Measurements from ENCODE around the gene TBCE. TPM values are rescaled to one million over a fixed set of nuclear protein-coding genes. Genes with fewer than 3 reads are reported as not detected.

Gene TBCE
- total RNA-seq, 2 experiments from 2014 or later, result 22.3 to 25.0 TPM

GRCh38 chr1:235421751-235422150, 54.5 kb downstream of the TBCE start:
- ChIA-PET CTCF (interaction anchor here (0.5 to 1.2 kb wide), 2 partner anchors 27 to 380 kb away, joined by 4 read pairs; no protein-coding TSS in a partner anchor), POLR2A (no interaction called here)
- DNase-seq, result no peak
- Mint-ChIP-seq H3K9me3 (no peaks in the 10 kb centered on the region), H3K4me3 (no peak overlapping the region), H3K27me3 (no peaks in the 10 kb centered on the region), H3K36me3 (ENCODE audit: low read depth) (peaks cover 4% of the 10 kb centered on the region), H3K27ac (no peak overlapping the region), H3K4me1 (peaks cover 13% of the 10 kb centered on the region)

- ChIA-PET CTCF (interaction anchor here (1.4 to 1.9 kb wide), 2 partner anchors 8 to 170 kb away, joined by 4 to 8 read pairs; no protein-coding TSS in a partner anchor), POLR2A (interaction anchor here (1.3 kb wide), 1 partner anchor 262 kb away, joined by 5 read pairs; the partner anchor contains the start of gene RBM34)
- H3K9me3 Mint-ChIP-seq, result no peaks in the 10 kb centered on the region
- H3K27me3 Mint-ChIP-seq, result no peaks in the 10 kb centered on the region
- DNase-seq, result peak; percentile 17
- peaks cover 13% of the 10 kb centered on the region for H3K4me1 Mint-ChIP-seq
- H3K36me3 Mint-ChIP-seq (ENCODE audit: low read depth), result peaks cover 4% of the 10 kb centered on the region
- H3K27ac Mint-ChIP-seq, result no peak overlapping the region
- H3K4me3 Mint-ChIP-seq, result no peak overlapping the region
Measured at GRCh38 chr1:235423214-235423652, 56.0 kb downstream of the TBCE start.

- ChIA-PET CTCF (interaction anchor here (0.6 to 1.9 kb wide), 5 partner anchors 9 to 928 kb away, joined by 3 to 8 read pairs (median 3); no protein-coding TSS in a partner anchor), POLR2A (interaction anchor here (0.9 to 1.3 kb wide), 2 partner anchors 18 to 263 kb away, joined by 4 to 5 read pairs; partner anchors contain the start of gene RBM34)
- DNase-seq, result no peak
- no peaks in the 10 kb centered on the region for H3K27me3 Mint-ChIP-seq
- H3K9me3 Mint-ChIP-seq, result no peaks in the 10 kb centered on the region
- peaks cover 13% of the 10 kb centered on the region for H3K4me1 Mint-ChIP-seq
- peaks cover 4% of the 10 kb centered on the region for H3K36me3 Mint-ChIP-seq (ENCODE audit: low read depth)
- H3K4me3 Mint-ChIP-seq, result no peak overlapping the region
- H3K27ac Mint-ChIP-seq, result no peak overlapping the region
Measured at GRCh38 chr1:235424092-235424491, 56.9 kb downstream of the TBCE start.

- no peaks in the 10 kb centered on the region for H3K27me3 Mint-ChIP-seq
- H3K4me3 Mint-ChIP-seq, result no peak overlapping the region
- DNase-seq, result no peak
- H3K27ac Mint-ChIP-seq, result no peak overlapping the region
- peaks cover 4% of the 10 kb centered on the region for H3K36me3 Mint-ChIP-seq (ENCODE audit: low read depth)
- ChIA-PET CTCF (interaction anchor here (0.6 to 1.9 kb wide), 3 partner anchors 10 to 74 kb away, joined by 3 to 8 read pairs (median 5); no protein-coding TSS in a partner anchor), POLR2A (interaction anchor here (1.0 kb wide), 1 partner anchor 8 kb away, joined by 3 read pairs; no protein-coding TSS in a partner anchor)
- peaks cover 13% of the 10 kb centered on the region for H3K4me1 Mint-ChIP-seq
- no peaks in the 10 kb centered on the region for H3K9me3 Mint-ChIP-seq
Measured at GRCh38 chr1:235425357-235425756, 58.1 kb downstream of the TBCE start.

GRCh38 chr1:235426143-235426542, 58.9 kb downstream of the TBCE start:
- H3K36me3 Mint-ChIP-seq (ENCODE audit: low read depth), result peaks cover 4% of the 10 kb centered on the region
- DNase-seq, result no peak
- ChIA-PET POLR2A (interaction anchor here (1.0 kb wide), 1 partner anchor 9 kb away, joined by 3 read pairs; no protein-coding TSS in a partner anchor), CTCF (interaction anchor here (1.0 to 2.1 kb wide), 2 partner anchors 9 to 13 kb away, joined by 3 to 10 read pairs; no protein-coding TSS in a partner anchor)
- no peaks in the 10 kb centered on the region for H3K27me3 Mint-ChIP-seq
- peaks cover 13% of the 10 kb centered on the region for H3K4me1 Mint-ChIP-seq
- H3K9me3 Mint-ChIP-seq, result no peaks in the 10 kb centered on the region
- no peak overlapping the region for H3K27ac Mint-ChIP-seq
- no peak overlapping the region for H3K4me3 Mint-ChIP-seq

DNA sequence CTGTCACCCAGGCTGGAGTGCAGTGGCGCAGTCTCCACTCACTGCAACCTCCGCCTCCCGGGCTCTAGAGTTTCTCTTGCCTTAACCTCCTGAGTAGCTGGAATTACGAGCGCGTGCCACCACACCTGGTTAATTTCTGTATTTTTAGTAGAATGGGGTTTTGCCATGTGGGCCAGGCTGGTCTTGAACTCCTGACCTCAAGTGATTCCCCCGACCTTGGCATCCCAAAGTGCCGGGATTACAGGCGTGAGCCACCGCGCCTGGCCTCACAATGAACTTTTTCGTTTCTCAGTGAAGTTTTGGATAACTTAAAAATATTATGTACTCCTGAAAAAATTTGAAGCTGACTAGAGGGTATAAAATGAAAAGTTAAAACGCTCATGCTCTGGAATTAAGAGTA, 59.5 kb downstream of the TBCE start:
- peaks cover 4% of the 10 kb centered on the region for H3K36me3 Mint-ChIP-seq (ENCODE audit: low read depth)
- H3K4me1 Mint-ChIP-seq, result peaks cover 13% of the 10 kb centered on the region
- no peak for DNase-seq
- H3K27me3 Mint-ChIP-seq, result no peaks in the 10 kb centered on the region
- ChIA-PET CTCF (interaction anchor here (2.1 kb wide), 1 partner anchor 10 kb away, joined by 10 read pairs; no protein-coding TSS in a partner anchor), POLR2A (no interaction called here)
- no peak overlapping the region for H3K27ac Mint-ChIP-seq
- no peak overlapping the region for H3K4me3 Mint-ChIP-seq
- H3K9me3 Mint-ChIP-seq, result no peaks in the 10 kb centered on the region

- peaks cover 13% of the 10 kb centered on the region for H3K4me1 Mint-ChIP-seq
- H3K4me3 Mint-ChIP-seq, result no peak overlapping the region
- no peaks in the 10 kb centered on the region for H3K9me3 Mint-ChIP-seq
- no peak for DNase-seq
- POLR2A ChIA-PET, result no interaction called here
- peaks cover 4% of the 10 kb centered on the region for H3K36me3 Mint-ChIP-seq (ENCODE audit: low read depth)
- H3K27me3 Mint-ChIP-seq, result no peaks in the 10 kb centered on the region
- H3K27ac Mint-ChIP-seq, result no peak overlapping the region
- CTCF ChIA-PET, result interaction anchor here (2.1 kb wide), 1 partner anchor 11 kb away, joined by 10 read pairs; no protein-coding TSS in a partner anchor
Measured at GRCh38 chr1:235427447-235427846, 60.2 kb downstream of the TBCE start.

- ChIA-PET CTCF (no interaction called here), POLR2A (no interaction called here)
- Mint-ChIP-seq H3K27me3 (no peaks in the 10 kb centered on the region), H3K27ac (no peak overlapping the region), H3K4me1 (no peaks in the 10 kb centered on the region), H3K9me3 (no peaks in the 10 kb centered on the region), H3K36me3 (ENCODE audit: low read depth) (peaks cover 4% of the 10 kb centered on the region), H3K4me3 (no peak overlapping the region)
- DNase-seq, result no peak
Measured at GRCh38 chr1:235429143-235429542, 61.9 kb downstream of the TBCE start.

DNA sequence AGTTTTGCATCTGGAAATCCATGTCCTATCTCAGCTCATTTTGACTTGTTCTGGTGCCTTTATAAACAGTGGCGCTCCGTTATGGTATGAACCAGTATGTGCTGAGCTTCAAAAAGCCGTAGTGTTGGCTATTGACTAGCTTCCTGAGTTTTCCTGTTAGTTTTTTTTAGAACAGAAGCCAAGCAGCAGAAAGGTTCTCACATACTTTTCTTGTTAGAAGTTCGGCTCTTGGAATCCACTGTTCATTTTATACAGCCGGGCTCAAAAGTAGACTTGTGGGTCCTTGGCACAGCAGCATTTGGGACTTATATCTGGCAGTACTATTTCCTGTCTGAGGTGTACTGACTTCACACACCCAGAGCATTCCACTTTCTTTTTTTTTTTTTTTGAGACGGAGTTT, 63.8 kb downstream of the TBCE start:
- DNase-seq, result no peak
- H3K27me3 Mint-ChIP-seq, result no peaks in the 10 kb centered on the region
- ChIA-PET CTCF (interaction anchor here (0.7 kb wide), 1 partner anchor 194 kb away, joined by 3 read pairs; no protein-coding TSS in a partner anchor), POLR2A (no interaction called here)
- H3K4me3 Mint-ChIP-seq, result no peak overlapping the region
- H3K9me3 Mint-ChIP-seq, result no peaks in the 10 kb centered on the region
- no peaks in the 10 kb centered on the region for H3K4me1 Mint-ChIP-seq
- peaks cover 12% of the 10 kb centered on the region for H3K36me3 Mint-ChIP-seq (ENCODE audit: low read depth)
- H3K27ac Mint-ChIP-seq, result no peak overlapping the region

GRCh38 chr1:235434001-235434400, 66.8 kb downstream of the TBCE start:
- H3K9me3 Mint-ChIP-seq, result no peaks in the 10 kb centered on the region
- CTCF ChIA-PET, result interaction anchor here (0.6 kb wide), 1 partner anchor 261 kb away, joined by 3 read pairs; no protein-coding TSS in a partner anchor
- POLR2A ChIA-PET, result no interaction called here
- H3K36me3 Mint-ChIP-seq (ENCODE audit: low read depth), result peaks cover 34% of the 10 kb centered on the region
- no peaks in the 10 kb centered on the region for H3K27me3 Mint-ChIP-seq
- H3K27ac Mint-ChIP-seq, result no peak overlapping the region
- DNase-seq, result no peak
- no peak overlapping the region for H3K4me3 Mint-ChIP-seq
- no peaks in the 10 kb centered on the region for H3K4me1 Mint-ChIP-seq

GRCh38 chr1:235441159-235441685, 74.0 kb downstream of the TBCE start:
- no peak for DNase-seq
- Mint-ChIP-seq H3K9me3 (no peaks in the 10 kb centered on the region), H3K27me3 (no peaks in the 10 kb centered on the region), H3K4me3 (no peak overlapping the region), H3K4me1 (peaks cover 6% of the 10 kb centered on the region), H3K27ac (no peak overlapping the region), H3K36me3 (ENCODE audit: low read depth) (peaks cover 49% of the 10 kb centered on the region)
- ChIA-PET CTCF (interaction anchor here (0.6 to 0.7 kb wide), 2 partner anchors 162 to 911 kb away, joined by 3 to 6 read pairs; no protein-coding TSS in a partner anchor), POLR2A (interaction anchor here (0.9 kb wide), 1 partner anchor 14 kb away, joined by 3 read pairs; no protein-coding TSS in a partner anchor)

DNA sequence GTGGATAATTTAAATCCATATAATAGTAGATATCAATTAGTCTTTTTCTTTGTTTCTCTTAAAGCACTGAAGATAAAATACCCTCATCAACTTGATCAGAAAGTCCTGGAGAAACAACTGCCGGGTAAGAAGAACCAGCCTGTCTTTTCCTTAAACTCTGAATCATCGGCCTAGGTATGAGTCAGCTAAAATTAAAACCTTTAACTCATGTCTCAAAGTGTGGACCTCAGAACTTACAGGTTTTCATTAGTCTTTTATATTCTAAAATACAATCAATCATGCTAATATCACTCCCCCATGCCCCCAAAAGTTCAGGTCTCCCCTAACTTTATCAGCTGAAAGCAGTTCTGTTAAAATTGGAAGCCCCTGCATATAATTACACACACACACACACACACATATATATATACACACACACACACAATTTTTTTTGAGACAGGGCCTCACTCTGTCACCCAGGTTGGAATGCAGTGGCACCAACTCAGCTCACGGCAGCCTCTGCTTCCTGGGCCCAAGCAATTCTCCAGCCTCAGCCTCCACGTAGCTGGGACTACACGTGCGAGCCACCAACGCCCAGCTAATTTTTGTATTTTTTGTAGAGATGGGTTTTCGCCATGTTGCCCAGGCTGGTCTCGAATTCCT, 75.7 kb downstream of the TBCE start:
- Mint-ChIP-seq H3K27ac (no peak overlapping the region), H3K9me3 (no peaks in the 10 kb centered on the region)
- CTCF ChIA-PET, result interaction anchor here (0.6 kb wide), 2 partner anchors 63 to 608 kb away, joined by 3 to 4 read pairs; no protein-coding TSS in a partner anchor

DNA sequence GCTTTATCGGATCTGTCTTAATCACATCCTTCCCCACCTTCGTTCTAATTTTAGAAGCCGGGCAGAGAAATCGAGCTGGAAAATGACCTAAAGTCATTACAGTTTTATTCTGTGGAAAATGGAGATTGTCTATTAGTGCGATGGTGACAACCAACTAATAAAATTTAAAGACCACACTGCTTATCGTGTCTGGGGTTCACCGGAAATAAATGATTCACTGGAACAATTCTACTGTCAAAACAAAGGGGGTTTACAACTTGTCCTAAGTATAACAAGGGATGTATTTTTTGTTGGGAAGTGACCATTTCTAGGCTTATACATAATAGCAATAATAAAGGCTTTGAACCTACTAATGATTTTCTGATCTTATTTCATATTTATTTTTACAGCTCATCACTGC, 81.4 kb downstream of the TBCE start:
- no peak for DNase-seq
- POLR2A ChIA-PET, result no interaction called here
- CTCF ChIA-PET, result interaction anchor here (1.0 to 1.3 kb wide), 2 partner anchors 33 to 56 kb away, joined by 3 to 5 read pairs; partner anchors contain the start of gene B3GALNT2
- peaks cover 41% of the 10 kb centered on the region for H3K36me3 Mint-ChIP-seq (ENCODE audit: low read depth)
- H3K4me3 Mint-ChIP-seq, result no peak overlapping the region
- peaks cover 4% of the 10 kb centered on the region for H3K4me1 Mint-ChIP-seq
- no peaks in the 10 kb centered on the region for H3K9me3 Mint-ChIP-seq
- H3K27me3 Mint-ChIP-seq, result no peaks in the 10 kb centered on the region
- no peak overlapping the region for H3K27ac Mint-ChIP-seq

More for the DNA sequence above, 75.7 kb downstream of the TBCE start:
- POLR2A ChIA-PET, result no interaction called here
- Mint-ChIP-seq H3K4me1 (peaks cover 6% of the 10 kb centered on the region), H3K36me3 (ENCODE audit: low read depth) (peaks cover 44% of the 10 kb centered on the region), H3K27me3 (no peaks in the 10 kb centered on the region), H3K4me3 (no peak overlapping the region)
- DNase-seq, result no peak

Measured in activated CD4-positive, alpha-beta memory T cell treated with anti-CD3 and anti-CD28 coated beads, Interleukin-2, amount 10 ng/mL, durations not matched to agents 7 days and 5 days (primary cell).